IMR-90 (cell line): ENCODE results near the gene NECAB2. TPM values are rescaled to one million over a fixed set of nuclear protein-coding genes. Genes with fewer than 3 reads are reported as not detected.

Experiments used
- ATAC-seq: fragments of 200-7000 bp; cut with Tn5 transposase; 2 replicates; pipeline ENCODE4 v1.9.1; 2020; ENCODE audit warnings: low read depth, mild to moderate bottlenecking, moderate library complexity
- BruUV-seq: library from RNA; stranded (reverse); fragments of 400-500 nt; replicated peaks from 2 replicates; lab custom pipeline; 2021; lab: Mats Ljungman, UMichigan
- CTCF ChIA-PET: fragments of 300-600 bp; formaldehyde crosslinking; extraction: SDS; loops from one replicate; lab custom pipeline; 2021; ENCODE audit warnings: antibody characterized with exemption; lab: Yijun Ruan, JAX
- POLR2A ChIA-PET: fragments of 300-600 bp; sonication (Branson Sonifier 250); formaldehyde crosslinking; loops from one replicate; lab custom pipeline; 2022; ENCODE audit warnings: antibody characterized with exemption; ENCODE audit not compliant: unreplicated experiment; lab: Charles Lee
- DNase-seq: peaks from one replicate; pipeline ENCODE4 v3.0.0; 2013
- H2AFZ ChIP-seq: replicated peaks from 2 replicates; pipeline ENCODE3; 2013; ENCODE audit warnings: low read length, mild to moderate bottlenecking; ENCODE audit not compliant: poor library complexity
- H2AK5ac ChIP-seq: 2 replicates; pipeline ENCODE4 v1.6.1; 2013; ENCODE audit warnings: low read depth, low read length, inconsistent platforms
- H2AK9ac ChIP-seq: replicated peaks from 2 replicates; pipeline ENCODE3; 2013; ENCODE audit warnings: mild to moderate bottlenecking, low read depth, low read length, moderate library complexity; ENCODE audit not compliant: poor library complexity
- H2BK120ac ChIP-seq: 2 replicates; pipeline ENCODE4 v1.6.1; 2013; ENCODE audit warnings: low read depth, low read length, inconsistent platforms
- H2BK15ac ChIP-seq: 3 replicates; pipeline ENCODE4 v1.6.1; 2013; ENCODE audit warnings: low read depth, low read length, inconsistent platforms
- H2BK20ac ChIP-seq: 2 replicates; pipeline ENCODE4 v1.6.1; 2013; ENCODE audit warnings: low read depth, mild to moderate bottlenecking, inconsistent platforms, low read length, moderate library complexity
- H2BK5ac ChIP-seq: 2 replicates; pipeline ENCODE4 v1.6.1; 2013; ENCODE audit warnings: mild to moderate bottlenecking, low read depth, low read length, inconsistent platforms; ENCODE audit not compliant: poor library complexity, severe bottlenecking
- H3K14ac ChIP-seq: replicated peaks from 2 replicates; pipeline ENCODE4 v1.6.1; 2013; ENCODE audit warnings: low read depth, low read length, inconsistent platforms
- H3K18ac ChIP-seq: 2 replicates; pipeline ENCODE4 v1.6.1; 2013; ENCODE audit warnings: low read depth, low read length, control low read depth
- H3K23ac ChIP-seq: 2 replicates; pipeline ENCODE4 v1.6.1; 2013; ENCODE audit warnings: low read depth, low read length, inconsistent platforms
- H3K27ac ChIP-seq: 2 replicates; pipeline ENCODE4 v1.5.1; 2013; ENCODE audit warnings: mild to moderate bottlenecking, control low read depth, low read length; ENCODE audit not compliant: insufficient read depth
- H3K27me3 ChIP-seq: 2 replicates; pipeline ENCODE4 v1.6.1; 2013; ENCODE audit warnings: low read length; ENCODE audit not compliant: control insufficient read depth, insufficient read depth
- H3K36me3 ChIP-seq: 2 replicates; pipeline ENCODE4 v1.6.1; 2013; ENCODE audit warnings: low read length, mixed read lengths; ENCODE audit not compliant: control insufficient read depth, insufficient read depth
- H3K4ac ChIP-seq: 2 replicates; pipeline ENCODE4 v1.6.1; 2013; ENCODE audit warnings: low read depth, low read length, inconsistent platforms
- H3K4me1 ChIP-seq: 2 replicates; pipeline ENCODE4 v1.6.1; 2013; ENCODE audit warnings: low read length, mixed read lengths; ENCODE audit not compliant: control insufficient read depth, insufficient read depth
- H3K4me2 ChIP-seq: 2 replicates; pipeline ENCODE4 v1.6.1; 2013; ENCODE audit warnings: low read depth, mild to moderate bottlenecking, control low read depth, low read length, moderate library complexity
- H3K4me3 ChIP-seq: 2 replicates; pipeline ENCODE4 v1.5.1; 2013; ENCODE audit warnings: low read depth, mild to moderate bottlenecking, control low read depth, low read length, moderate library complexity; ENCODE audit not compliant: insufficient read depth
- H3K56ac ChIP-seq: 2 replicates; pipeline ENCODE4 v1.6.1; 2013; ENCODE audit warnings: low read length, inconsistent platforms; ENCODE audit not compliant: insufficient read depth; ENCODE audit errors: extremely low read depth
- H3K79me1 ChIP-seq, 2 experiments: 2 replicates each; pipeline ENCODE4 v1.6.1; 2013; ENCODE audit warnings: low read length in 2 of 2, inconsistent platforms in 1 of 2, low read depth in 1 of 2
- H3K9ac ChIP-seq: 2 replicates; pipeline ENCODE4 v1.6.1; 2013; ENCODE audit warnings: low read depth, low read length, control low read depth
- H3K9me1 ChIP-seq: 2 replicates; pipeline ENCODE4 v1.6.1; 2013; ENCODE audit warnings: low read length, inconsistent platforms; ENCODE audit not compliant: insufficient read depth
- H3K9me3 ChIP-seq: 2 replicates; pipeline ENCODE4 v1.6.1; 2013; ENCODE audit warnings: low read length; ENCODE audit not compliant: control insufficient read depth, insufficient read depth
- H4K20me1 ChIP-seq: 2 replicates; pipeline ENCODE4 v1.6.1; 2013; ENCODE audit warnings: low read length, inconsistent platforms; ENCODE audit not compliant: insufficient read depth
- H4K5ac ChIP-seq: 2 replicates; pipeline ENCODE4 v1.6.1; 2013; ENCODE audit warnings: mild to moderate bottlenecking, low read depth, low read length, control low read depth
- H4K8ac ChIP-seq, 2 experiments: 2 replicates each; pipeline ENCODE4 v1.6.1; 2013; ENCODE audit warnings: low read depth in 2 of 2, low read length in 2 of 2, control low read depth in 1 of 2, inconsistent platforms in 1 of 2
- H4K91ac ChIP-seq: 2 replicates; pipeline ENCODE4 v1.6.1; 2013; ENCODE audit warnings: low read depth, low read length, inconsistent platforms; ENCODE audit not compliant: insufficient read depth
- BHLHE40 ChIP-seq: fragments of 150-350 bp; IDR thresholded peaks from 2 replicates; pipeline ENCODE4 v1.6.1; 2016; ENCODE audit warnings: mild to moderate bottlenecking, low read depth, low read length
- CEBPB ChIP-seq: IDR thresholded peaks from 2 replicates; pipeline ENCODE4 v1.6.1; 2012; ENCODE audit warnings: low read depth, low read length, improper control_type of control experiment
- CHD1 ChIP-seq: IDR thresholded peaks from 2 replicates; pipeline ENCODE4 v1.6.1; 2012; ENCODE audit warnings: low read depth, low read length, improper control_type of control experiment
- RAD21 ChIP-seq: IDR thresholded peaks from 2 replicates; pipeline ENCODE4 v1.6.1; 2012; ENCODE audit warnings: low read length, improper control_type of control experiment
- RFX5 ChIP-seq: IDR thresholded peaks from 2 replicates; pipeline ENCODE4 v1.8.0; 2012; ENCODE audit warnings: low read depth, mild to moderate bottlenecking, low read length, moderate library complexity
- SMC3 ChIP-seq: fragments of 150-350 bp; IDR thresholded peaks from 2 replicates; pipeline ENCODE4 v1.6.1; 2016; ENCODE audit warnings: low read depth, mild to moderate bottlenecking, antibody characterized with exemption, low read length, moderate library complexity
- WGBS, 2 experiments: methylation state at CpG; one replicate each; pipeline versions ENCODE4 v1.1.5 to v1.1.7; 2013; ENCODE audit warnings: missing lambda C conversion rate in 2 of 2; ENCODE audit not compliant: insufficient read length in 1 of 2; ENCODE audit errors: extremely low coverage in 2 of 2; 5-methylcytosine and 5-hydroxymethylcytosine counted together
- dilution Hi-C: fragments of 300-500 bp; cut with HindIII; formaldehyde crosslinking; loops from one replicate; pipeline ENCODE4 v1.14.3; 2018; ENCODE audit warnings: low sequenced_read_pairs; ENCODE audit not compliant: unreplicated experiment
- in situ Hi-C: fragments of 300-500 bp; cut with MboI; formaldehyde crosslinking; loops from 3 replicates; pipeline ENCODE4 v1.14.3; 2019; ENCODE audit warnings: low sequenced_read_pairs, inconsistent platforms, mixed read lengths
- intact Hi-C: fragments of 100-400 bp; cut with micrococcal nuclease; formaldehyde crosslinking; loops from 2 replicates; pipeline ENCODE4 v1.10.0; 2022
- polyA plus RNA-seq, 3 experiments: library from polyadenylated mRNA; depleted of rRNA; stranded (reverse); fragments of >200 nt; gene quantifications; 2 replicates each; pipeline ENCODE4 v1.2.3, GENCODE V29; 2012; ENCODE audit warnings: low replicate concordance in 1 of 3
- total RNA-seq: library from RNA; depleted of rRNA; stranded (reverse); fragments of >200 nt; gene quantifications from 2 replicates; pipeline ENCODE4 v1.2.3, GENCODE V29; 2012
- TF ChIP-seq, protein P1 (sequence below): fragments of 150-350 bp; IDR thresholded peaks from 2 replicates; pipeline ENCODE4 v1.6.1; 2016; ENCODE audit warnings: low read depth, mild to moderate bottlenecking, low read length, moderate library complexity, borderline replicate concordance
- TF ChIP-seq, protein P2 (sequence below): fragments of 150-350 bp; IDR thresholded peaks from 2 replicates; pipeline ENCODE4 v1.6.1; 2017; ENCODE audit warnings: mild to moderate bottlenecking, antibody characterized with exemption, low read length, low read depth

NECAB2 gene
- total and polyA plus RNA-seq, 2 of the 4 experiments (the other 2 are of a cell fraction), result 0.27 TPM; not detected in 1

DNA sequence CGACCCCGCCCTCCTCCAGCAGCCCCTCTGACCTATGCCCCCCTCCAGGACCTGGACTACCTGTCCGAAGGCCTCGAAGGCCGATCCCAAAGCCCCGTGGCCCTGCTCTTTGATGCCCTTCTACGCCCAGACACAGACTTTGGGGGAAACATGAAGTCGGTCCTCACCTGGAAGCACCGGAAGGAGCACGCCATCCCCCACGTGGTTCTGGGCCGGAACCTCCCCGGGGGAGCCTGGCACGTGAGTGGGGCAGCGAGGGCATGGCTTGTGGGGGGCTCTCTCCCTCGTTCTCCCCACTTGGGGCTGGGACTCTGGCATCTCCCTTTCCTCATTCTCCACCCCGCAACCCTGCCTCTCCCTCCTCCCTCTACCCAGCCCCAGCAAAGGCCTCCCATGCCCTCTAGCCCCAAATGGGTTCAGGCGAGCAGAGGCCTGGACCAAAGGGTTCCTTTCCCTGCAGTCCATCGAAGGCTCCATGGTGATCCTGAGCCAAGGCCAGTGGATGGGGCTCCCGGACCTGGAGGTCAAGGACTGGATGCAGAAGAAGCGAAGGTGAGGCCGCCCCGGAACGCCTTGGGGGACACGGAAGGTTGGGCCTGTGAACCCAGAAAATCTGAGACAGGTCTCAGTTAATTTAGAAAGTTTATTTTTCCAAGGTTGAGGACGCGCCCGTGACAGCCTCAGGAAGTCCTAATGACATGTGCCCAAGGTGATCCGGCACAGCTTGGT, 7.4 kb upstream of the NECAB2 start:
- POLR2A ChIA-PET, result no interaction called here
- Histone ChIP-seq H4K91ac (no peak overlapping the region), H2BK15ac (no peak overlapping the region), H4K8ac (no peak overlapping the region), H2BK5ac (no peak overlapping the region), H3K4me2 (no peak overlapping the region), H2AK5ac (no peak overlapping the region), H3K56ac (no peak overlapping the region), H3K4me3 (no peak overlapping the region), H3K9ac (no peak overlapping the region), H3K4ac (no peak overlapping the region), H3K4me1 (no peaks in the 10 kb centered on the region), H3K9me3 (no peaks in the 10 kb centered on the region), H3K27ac (no peak overlapping the region), H2AFZ (no peak overlapping the region), H3K18ac (no peak overlapping the region), H3K9me1 (no peaks in the 10 kb centered on the region), H4K5ac (no peak overlapping the region), H2BK20ac (no peak overlapping the region), H2BK120ac (no peak overlapping the region), H3K27me3 (no peaks in the 10 kb centered on the region), H3K36me3 (peaks cover 41% of the 10 kb centered on the region), H4K20me1 (peaks cover 9% of the 10 kb centered on the region; the same call in 1 of the 2 replicates), H3K23ac (no peak overlapping the region), H3K79me1 (peaks cover 0 to 4% of the 10 kb centered on the region in 2 experiments; a peak in 1 of 4 replicates), H2AK9ac (no peak overlapping the region), H3K14ac (no peak overlapping the region)
- 85% methylated on average over 21 of the region's 29 CpGs; no CpG with 5 or more reads in 1 of the 2 experiments for WGBS, 2 experiments
- dilution Hi-C loops (no loop called here), in situ Hi-C loops (loop anchor here (10.0 to 25.0 kb wide), 2 partner anchors 214 to 527 kb away; no protein-coding TSS in a partner anchor), intact Hi-C loops (no loop called here)
- BruUV-seq, result no TSS peak
- no peak for TF ChIP-seq RFX5
- TF ChIP-seq, protein P1, sequence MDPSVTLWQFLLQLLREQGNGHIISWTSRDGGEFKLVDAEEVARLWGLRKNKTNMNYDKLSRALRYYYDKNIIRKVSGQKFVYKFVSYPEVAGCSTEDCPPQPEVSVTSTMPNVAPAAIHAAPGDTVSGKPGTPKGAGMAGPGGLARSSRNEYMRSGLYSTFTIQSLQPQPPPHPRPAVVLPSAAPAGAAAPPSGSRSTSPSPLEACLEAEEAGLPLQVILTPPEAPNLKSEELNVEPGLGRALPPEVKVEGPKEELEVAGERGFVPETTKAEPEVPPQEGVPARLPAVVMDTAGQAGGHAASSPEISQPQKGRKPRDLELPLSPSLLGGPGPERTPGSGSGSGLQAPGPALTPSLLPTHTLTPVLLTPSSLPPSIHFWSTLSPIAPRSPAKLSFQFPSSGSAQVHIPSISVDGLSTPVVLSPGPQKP, result no peak
- no peak for TF ChIP-seq CEBPB
- TF ChIP-seq SMC3, result no peak
- TF ChIP-seq, protein P2, sequence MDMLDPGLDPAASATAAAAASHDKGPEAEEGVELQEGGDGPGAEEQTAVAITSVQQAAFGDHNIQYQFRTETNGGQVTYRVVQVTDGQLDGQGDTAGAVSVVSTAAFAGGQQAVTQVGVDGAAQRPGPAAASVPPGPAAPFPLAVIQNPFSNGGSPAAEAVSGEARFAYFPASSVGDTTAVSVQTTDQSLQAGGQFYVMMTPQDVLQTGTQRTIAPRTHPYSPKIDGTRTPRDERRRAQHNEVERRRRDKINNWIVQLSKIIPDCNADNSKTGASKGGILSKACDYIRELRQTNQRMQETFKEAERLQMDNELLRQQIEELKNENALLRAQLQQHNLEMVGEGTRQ, result no peak
- no peak for TF ChIP-seq BHLHE40
- TF ChIP-seq RAD21, result no peak
- TF ChIP-seq CHD1, result no peak
- CTCF ChIA-PET, result interaction anchor here (0.7 to 1.3 kb wide), 2 partner anchors 105 kb away, joined by 3 to 5 read pairs; no protein-coding TSS in a partner anchor
- DNase-seq (no peak), ATAC-seq (no peak)
